Brain microvascular endothelial cell (primary cell): Measurements from ENCODE around the gene TNFRSF1B.

ENCODE experiments used
- DNase-seq: peaks from one replicate; pipeline ENCODE4 v3.0.0-alpha.2; 2020
- H3K27ac ChIP-seq: fragments of 250-450 bp; sonication (Bioruptor Pico); 2 replicates; pipeline ENCODE4 v1.5.1; 2020; ENCODE audit warnings: mild to moderate bottlenecking, moderate library complexity
- H3K27me3 ChIP-seq: fragments of 250-450 bp; sonication (Bioruptor Pico); replicated peaks from 2 replicates; pipeline ENCODE4 v1.5.1; 2020; ENCODE audit warnings: mild to moderate bottlenecking
- H3K36me3 ChIP-seq: fragments of 250-450 bp; sonication (Bioruptor Pico); replicated peaks from 2 replicates; pipeline ENCODE4 v1.5.1; 2020; ENCODE audit warnings: mild to moderate bottlenecking
- H3K4me3 ChIP-seq: 2 replicates; pipeline ENCODE4 v1.5.1; 2011; ENCODE audit warnings: low read depth, mild to moderate bottlenecking, control low read depth, low read length, moderate library complexity
- in situ Hi-C: cut with HindIII; loops from 2 replicates; pipeline ENCODE4 v1.10.0; 2017; ENCODE audit warnings: low sequenced_read_pairs, low pct_ligation_motif_present
- TF ChIP-seq, protein P1 (sequence below): IDR thresholded peaks from 2 replicates; pipeline ENCODE4 v1.5.1; 2011; ENCODE audit warnings: low read depth, mild to moderate bottlenecking, moderate library complexity, low read length, control low read depth, inconsistent platforms; ENCODE audit errors: missing control alignments

The TNFRSF1B gene

GRCh38 chr1:12152113-12152891 is 14.5 kb upstream of the TNFRSF1B start:
- no peak overlapping the region for H3K4me3 ChIP-seq
- DNase-seq, result no peak
- TF ChIP-seq, protein P1, sequence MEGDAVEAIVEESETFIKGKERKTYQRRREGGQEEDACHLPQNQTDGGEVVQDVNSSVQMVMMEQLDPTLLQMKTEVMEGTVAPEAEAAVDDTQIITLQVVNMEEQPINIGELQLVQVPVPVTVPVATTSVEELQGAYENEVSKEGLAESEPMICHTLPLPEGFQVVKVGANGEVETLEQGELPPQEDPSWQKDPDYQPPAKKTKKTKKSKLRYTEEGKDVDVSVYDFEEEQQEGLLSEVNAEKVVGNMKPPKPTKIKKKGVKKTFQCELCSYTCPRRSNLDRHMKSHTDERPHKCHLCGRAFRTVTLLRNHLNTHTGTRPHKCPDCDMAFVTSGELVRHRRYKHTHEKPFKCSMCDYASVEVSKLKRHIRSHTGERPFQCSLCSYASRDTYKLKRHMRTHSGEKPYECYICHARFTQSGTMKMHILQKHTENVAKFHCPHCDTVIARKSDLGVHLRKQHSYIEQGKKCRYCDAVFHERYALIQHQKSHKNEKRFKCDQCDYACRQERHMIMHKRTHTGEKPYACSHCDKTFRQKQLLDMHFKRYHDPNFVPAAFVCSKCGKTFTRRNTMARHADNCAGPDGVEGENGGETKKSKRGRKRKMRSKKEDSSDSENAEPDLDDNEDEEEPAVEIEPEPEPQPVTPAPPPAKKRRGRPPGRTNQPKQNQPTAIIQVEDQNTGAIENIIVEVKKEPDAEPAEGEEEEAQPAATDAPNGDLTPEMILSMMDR, result no peak
- no peaks in the 10 kb centered on the region for H3K27me3 ChIP-seq
- in situ Hi-C loops, result no loop called here
- no peak overlapping the region for H3K27ac ChIP-seq
- H3K36me3 ChIP-seq, result no peaks in the 10 kb centered on the region

GRCh38 chr1:12153181-12153785 is 13.5 kb upstream of the TNFRSF1B start:
- TF ChIP-seq, protein P1, result no peak
- H3K27ac ChIP-seq, result peak overlapping the region; percentile 25
- no peak overlapping the region for H3K4me3 ChIP-seq

GRCh38 chr1:12155328-12155727 is 11.5 kb upstream of the TNFRSF1B start:
- TF ChIP-seq, protein P1, result no peak
- in situ Hi-C loops, result no loop called here
- Histone ChIP-seq H3K27ac (no peak overlapping the region), H3K27me3 (no peaks in the 10 kb centered on the region), H3K36me3 (no peaks in the 10 kb centered on the region), H3K4me3 (no peak overlapping the region)
- no peak for DNase-seq

More at GRCh38 chr1:12153181-12153785, 13.5 kb upstream of the TNFRSF1B start:
- Histone ChIP-seq H3K27me3 (no peaks in the 10 kb centered on the region), H3K36me3 (no peaks in the 10 kb centered on the region)
- peak; percentile 72 for DNase-seq
- in situ Hi-C loops, result no loop called here

DNA sequence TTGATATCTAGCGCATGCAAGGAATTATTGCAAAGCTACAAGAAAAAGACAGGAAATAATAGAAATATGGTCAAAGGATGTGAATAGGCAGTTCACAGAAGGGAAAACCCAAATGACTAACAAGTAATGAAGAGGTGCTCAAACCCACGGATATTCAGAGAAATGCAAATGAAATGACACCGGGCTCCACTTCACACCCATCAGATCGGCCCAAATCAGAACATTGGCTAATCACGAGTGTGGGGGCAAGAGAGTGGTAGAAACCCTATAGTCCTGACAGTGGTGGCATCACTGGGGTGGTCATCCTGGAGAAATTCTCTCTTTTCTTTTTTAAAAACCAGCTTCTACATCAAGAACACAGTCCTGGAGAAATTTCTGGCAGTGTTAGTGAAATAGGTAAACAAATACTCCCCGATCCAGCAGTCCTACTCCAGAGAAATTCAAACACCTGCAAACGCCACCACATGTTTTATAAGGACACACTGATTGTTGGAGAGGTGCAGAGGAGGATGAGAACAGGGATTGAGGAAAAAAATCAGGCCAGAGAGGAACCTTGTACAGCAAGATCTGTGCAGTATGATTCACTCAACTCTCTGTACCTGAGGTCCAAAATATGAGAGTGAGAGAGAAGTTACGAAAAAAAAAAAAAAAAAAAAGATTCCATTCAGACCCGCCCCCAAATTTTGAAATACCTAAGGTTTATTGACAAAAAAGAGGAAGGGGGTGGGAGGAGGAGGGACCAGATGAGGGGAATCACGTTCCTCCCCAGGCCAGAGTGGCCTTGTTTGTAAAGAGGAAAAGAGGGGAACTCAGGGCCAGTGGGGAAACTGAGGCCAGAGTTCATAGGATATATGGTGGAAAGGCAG is 9.2 kb upstream of the TNFRSF1B start:
- no peak for DNase-seq
- in situ Hi-C loops, result no loop called here
- Histone ChIP-seq H3K27ac (no peak overlapping the region), H3K4me3 (no peak overlapping the region), H3K36me3 (no peaks in the 10 kb centered on the region), H3K27me3 (no peaks in the 10 kb centered on the region)
- TF ChIP-seq, protein P1, result no peak

DNA sequence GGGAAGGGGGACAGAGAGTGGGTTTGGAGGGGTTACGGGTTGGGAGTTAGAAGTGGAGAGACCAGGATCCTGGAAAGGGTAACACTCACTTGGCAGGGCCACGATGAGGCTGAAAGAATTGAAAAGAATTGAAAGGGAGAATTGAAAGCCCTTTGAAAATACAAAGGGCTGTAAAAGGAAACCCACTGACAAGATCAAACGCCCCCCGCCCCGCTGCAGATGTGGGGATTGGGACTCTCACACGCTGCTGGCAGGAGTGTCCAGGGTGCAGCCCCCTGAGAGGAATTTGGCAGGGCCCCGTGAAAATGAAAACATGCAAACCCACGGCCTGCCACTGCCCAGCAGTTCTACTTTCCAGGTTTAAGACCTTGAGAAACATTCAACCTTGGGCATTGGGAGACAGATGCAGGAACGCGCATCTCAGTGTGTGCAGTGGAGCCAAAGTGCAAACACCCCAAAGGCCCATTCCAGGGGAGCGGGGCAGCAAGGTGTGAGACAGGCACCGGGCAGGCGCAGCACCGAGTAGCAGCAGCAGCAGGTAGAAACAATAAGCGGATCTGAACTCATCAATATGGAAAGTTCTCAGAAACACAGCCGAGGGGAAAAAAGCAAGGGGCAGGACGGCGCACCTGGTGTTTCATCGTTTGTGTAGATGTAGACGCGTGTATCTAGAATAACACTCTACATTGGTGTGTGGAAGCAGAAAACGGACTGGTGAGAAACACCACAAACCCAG is 8.3 kb upstream of the TNFRSF1B start:
- Histone ChIP-seq H3K27ac (no peak overlapping the region), H3K27me3 (no peaks in the 10 kb centered on the region), H3K4me3 (no peak overlapping the region), H3K36me3 (no peaks in the 10 kb centered on the region)
- no peak for DNase-seq
- in situ Hi-C loops, result no loop called here
- TF ChIP-seq, protein P1, result no peak
